HUES48 (cell line): ENCODE results near the gene DMD.

Source experiments
- H3K27ac ChIP-seq: one replicate; pipeline ENCODE4 v1.7.0; 2013; ENCODE audit warnings: low read depth, low read length, inconsistent platforms
- H3K27me3 ChIP-seq: 2 replicates; pipeline ENCODE4 v1.6.1; 2013; ENCODE audit warnings: mild to moderate bottlenecking, low read length; ENCODE audit not compliant: control insufficient read depth, insufficient read depth
- H3K36me3 ChIP-seq: 2 replicates; pipeline ENCODE4 v1.6.1; 2013; ENCODE audit warnings: low read length; ENCODE audit not compliant: control insufficient read depth, insufficient read depth
- H3K4me1 ChIP-seq: 2 replicates; pipeline ENCODE4 v1.6.1; 2013; ENCODE audit warnings: mild to moderate bottlenecking, low read length; ENCODE audit not compliant: control insufficient read depth, insufficient read depth
- H3K4me3 ChIP-seq: 2 replicates; pipeline ENCODE4 v1.5.1; 2013; ENCODE audit warnings: mild to moderate bottlenecking, low read depth, low read length
- H3K9ac ChIP-seq: 2 replicates; pipeline ENCODE4 v1.6.1; 2013; ENCODE audit warnings: mild to moderate bottlenecking, low read depth, low read length, moderate library complexity
- H3K9me3 ChIP-seq: 2 replicates; pipeline ENCODE4 v1.6.1; 2013; ENCODE audit warnings: low read length; ENCODE audit not compliant: control insufficient read depth, insufficient read depth

The DMD gene

DNA sequence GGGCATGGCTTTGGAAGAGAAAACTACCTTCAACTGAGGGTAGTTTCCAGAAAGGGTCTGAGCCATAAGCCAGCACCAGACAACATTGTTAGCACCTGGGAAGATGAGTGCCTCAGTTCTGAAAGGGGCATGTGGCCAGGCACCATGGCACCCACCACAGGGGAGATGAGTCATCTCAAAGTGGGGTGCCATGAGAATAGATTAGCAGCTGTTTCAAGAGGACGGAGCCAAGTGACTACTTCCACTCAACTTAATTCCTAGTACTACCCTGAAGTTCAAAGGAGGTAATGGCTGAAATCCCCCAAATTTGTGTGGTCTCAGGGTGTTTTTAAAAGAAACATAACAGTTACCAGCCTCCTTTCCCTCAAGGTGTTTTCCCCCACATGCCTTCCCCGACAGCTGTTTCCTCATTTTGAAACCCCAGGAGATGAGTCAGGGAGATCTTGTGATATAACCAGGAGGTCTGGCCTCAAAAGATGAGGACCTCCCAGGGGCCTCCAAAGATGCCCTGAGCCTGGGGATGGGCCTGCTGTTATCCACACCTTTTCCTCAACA, 2111.7 kb downstream of the DMD start:
- H3K27ac ChIP-seq: no peak overlapping the region
- no peak overlapping the region for H3K4me3 ChIP-seq
- no peaks in the 10 kb centered on the region for H3K9me3 ChIP-seq
- no peak overlapping the region for H3K9ac ChIP-seq
- no peaks in the 10 kb centered on the region for H3K27me3 ChIP-seq
- no peaks in the 10 kb centered on the region for H3K36me3 ChIP-seq
- no peaks in the 10 kb centered on the region for H3K4me1 ChIP-seq

DNA sequence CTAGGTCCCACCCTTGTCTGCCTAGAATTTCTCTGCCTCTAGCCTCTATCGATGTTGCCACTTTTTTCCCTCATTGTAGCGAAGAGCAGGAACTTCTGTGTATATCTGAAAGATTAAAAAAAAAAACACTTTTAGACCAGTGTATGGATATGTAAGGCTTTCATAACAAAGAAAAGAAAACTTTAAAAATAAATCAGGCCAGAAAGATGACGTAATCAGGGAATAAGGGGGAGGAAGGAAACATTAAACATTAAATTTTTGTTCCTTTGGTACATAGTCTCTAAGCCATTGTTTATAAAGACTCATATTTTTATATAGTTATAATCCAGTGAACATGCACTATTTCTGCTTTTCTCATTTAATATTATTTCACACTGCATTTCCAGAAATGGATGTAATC, 2113.3 kb downstream of the DMD start:
- Histone ChIP-seq H3K36me3 (no peaks in the 10 kb centered on the region), H3K27ac (no peak overlapping the region), H3K9me3 (no peaks in the 10 kb centered on the region), H3K9ac (no peak overlapping the region), H3K4me1 (no peaks in the 10 kb centered on the region), H3K27me3 (no peaks in the 10 kb centered on the region), H3K4me3 (no peak overlapping the region)

DNA sequence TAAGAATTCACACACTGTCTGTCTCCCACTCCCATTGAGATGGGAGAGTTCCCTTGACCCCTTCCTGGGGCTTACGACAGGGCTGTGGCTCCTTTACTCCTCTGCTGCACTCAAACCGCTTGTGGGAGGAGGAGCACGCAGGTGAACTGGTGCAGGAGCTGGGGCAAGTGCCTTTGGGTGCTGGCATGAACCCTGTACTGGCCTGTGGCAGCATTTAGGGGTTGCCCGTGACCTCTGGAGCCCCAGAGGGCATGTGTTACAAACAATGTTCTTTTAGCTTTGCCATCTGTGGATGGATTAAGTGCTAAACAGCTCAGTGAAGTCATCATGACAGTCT, 2117.7 kb downstream of the DMD start:
- no peaks in the 10 kb centered on the region for H3K4me1 ChIP-seq
- H3K9ac ChIP-seq: no peak overlapping the region
- H3K9me3 ChIP-seq: no peaks in the 10 kb centered on the region
- no peaks in the 10 kb centered on the region for H3K27me3 ChIP-seq
- H3K36me3 ChIP-seq: no peaks in the 10 kb centered on the region
- H3K27ac ChIP-seq: no peak overlapping the region
- H3K4me3 ChIP-seq: no peak overlapping the region

- Histone ChIP-seq H3K4me1 (no peaks in the 10 kb centered on the region), H3K36me3 (no peaks in the 10 kb centered on the region), H3K4me3 (no peak overlapping the region), H3K9me3 (no peaks in the 10 kb centered on the region), H3K27me3 (no peaks in the 10 kb centered on the region), H3K27ac (no peak overlapping the region), H3K9ac (no peak overlapping the region)
Observed at GRCh38 chrX:31092970-31093638, 2118.2 kb downstream of the DMD start.

DNA sequence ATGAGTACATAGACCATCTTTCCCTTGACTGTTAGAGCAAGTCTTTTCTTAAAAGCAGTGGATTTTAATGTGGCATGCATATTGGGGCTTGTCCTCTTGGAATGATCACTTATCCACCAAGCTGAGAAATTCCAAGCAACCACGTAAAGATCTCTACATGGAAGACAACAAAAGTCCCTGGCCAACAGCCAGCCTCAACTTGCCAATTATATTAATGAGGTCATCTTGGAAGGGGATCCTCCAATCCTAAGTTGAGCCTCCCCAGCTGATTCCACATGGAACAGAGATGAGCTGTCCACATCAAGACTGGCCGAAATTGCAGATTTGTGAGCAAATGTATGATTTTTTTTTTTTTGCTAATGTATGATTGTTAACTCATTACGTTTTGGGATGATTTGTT, 2118.9 kb downstream of the DMD start:
- Histone ChIP-seq H3K9me3 (no peaks in the 10 kb centered on the region), H3K27ac (no peak overlapping the region), H3K4me1 (no peaks in the 10 kb centered on the region), H3K4me3 (no peak overlapping the region), H3K36me3 (no peaks in the 10 kb centered on the region), H3K9ac (no peak overlapping the region), H3K27me3 (no peaks in the 10 kb centered on the region)

DNA sequence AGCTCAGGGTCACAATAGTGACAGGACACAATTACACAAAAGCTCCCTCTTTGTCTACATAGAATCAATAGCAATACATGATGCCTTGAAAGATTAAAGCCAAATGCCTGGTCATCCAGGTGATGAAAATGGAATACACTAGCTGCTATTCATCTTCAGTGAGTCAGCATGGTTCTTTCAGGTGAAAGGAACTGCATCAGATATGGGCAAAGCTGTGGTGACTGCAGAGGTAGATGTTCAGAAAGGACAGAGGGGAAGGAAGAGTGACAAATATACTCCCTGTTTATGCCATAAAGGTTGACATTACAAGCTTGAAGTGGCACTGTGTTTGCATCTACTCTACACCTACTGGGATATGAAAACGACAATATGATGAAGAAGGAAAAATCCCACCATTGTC, 2119.5 kb downstream of the DMD start:
- no peak overlapping the region for H3K27ac ChIP-seq
- H3K9ac ChIP-seq: no peak overlapping the region

DNA sequence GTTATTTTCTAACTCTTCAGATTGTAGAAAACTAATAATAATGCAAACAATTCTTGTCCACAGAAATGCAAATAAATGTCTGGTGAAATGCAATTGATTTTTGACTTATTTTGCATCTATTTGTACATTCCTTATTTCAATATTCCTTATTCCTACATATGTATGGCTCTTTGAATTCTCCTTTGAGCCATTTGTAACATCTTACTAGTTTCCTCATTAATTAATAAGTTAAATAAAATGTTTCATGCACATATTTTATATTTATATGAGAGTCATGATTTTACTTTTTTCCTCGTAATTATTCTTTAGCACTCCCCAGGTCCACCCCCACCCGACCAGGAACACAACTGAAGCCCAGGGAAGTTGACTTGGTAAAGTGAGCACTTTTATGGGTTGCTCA, 2136.8 kb downstream of the DMD start:
- Histone ChIP-seq H3K4me3 (no peak overlapping the region), H3K36me3 (no peaks in the 10 kb centered on the region), H3K9ac (no peak overlapping the region), H3K27ac (no peak overlapping the region), H3K9me3 (no peaks in the 10 kb centered on the region; the same call in 1 of the 2 replicates), H3K4me1 (no peaks in the 10 kb centered on the region), H3K27me3 (no peaks in the 10 kb centered on the region)

More for the DNA sequence above, 2119.5 kb downstream of the DMD start:
- Histone ChIP-seq H3K36me3 (no peaks in the 10 kb centered on the region), H3K27me3 (no peaks in the 10 kb centered on the region), H3K4me3 (no peak overlapping the region), H3K9me3 (no peaks in the 10 kb centered on the region), H3K4me1 (no peaks in the 10 kb centered on the region)

GRCh38 chrX:31071725-31072124, 2139.6 kb downstream of the DMD start, which contains the start of gene FTHL17:
Gene FTHL17, minus strand, starts transcription at chrX:31072041. Its CDS starts 88 bp downstream, at chrX:31071953.
- H3K36me3 ChIP-seq: no peaks in the 10 kb centered on the region
- H3K4me3 ChIP-seq: no peak within 1 kb of the TSS
- H3K27ac ChIP-seq: no peak within 1 kb of the TSS
- H3K4me1 ChIP-seq: no peaks in the 10 kb centered on the region
- H3K9ac ChIP-seq: no peak within 1 kb of the TSS
- no peaks in the 10 kb centered on the region for H3K27me3 ChIP-seq
- peaks cover 5% of the 10 kb centered on the region for H3K9me3 ChIP-seq

GRCh38 chrX:31071262-31071661, 2140.1 kb downstream of the DMD start:
- Histone ChIP-seq H3K36me3 (no peaks in the 10 kb centered on the region), H3K27ac (no peak overlapping the region), H3K9me3 (peaks cover 7% of the 10 kb centered on the region), H3K4me1 (no peaks in the 10 kb centered on the region), H3K27me3 (no peaks in the 10 kb centered on the region), H3K4me3 (no peak overlapping the region), H3K9ac (no peak overlapping the region)

GRCh38 chrX:31070057-31070468, 2141.3 kb downstream of the DMD start:
- H3K36me3 ChIP-seq: no peaks in the 10 kb centered on the region
- H3K27ac ChIP-seq: no peak overlapping the region
- no peak overlapping the region for H3K4me3 ChIP-seq
- no peak overlapping the region for H3K9ac ChIP-seq
- H3K4me1 ChIP-seq: no peaks in the 10 kb centered on the region
- peaks cover 7% of the 10 kb centered on the region for H3K9me3 ChIP-seq
- H3K27me3 ChIP-seq: no peaks in the 10 kb centered on the region
